Measurements from ENCODE around the gene ATP8A2.
"Not testable (repeated sequence)": the region's sequence is repeated elsewhere in the genome, so short reads cannot be mapped to it uniquely, and the experiment has no call there.

Gene ATP8A2

GRCh38 chr13:25821776-25822175 is 450.0 kb downstream of the ATP8A2 start:
- no peak for DNase-seq (ENCODE audit: extremely low read depth, low read depth)

GRCh38 chr13:25827221-25827620 is 455.4 kb downstream of the ATP8A2 start:
- not testable (repeated sequence) for DNase-seq (ENCODE audit: extremely low read depth, low read depth); H3K4me3 ChIP-seq (replicated peaks; ENCODE audit: low read depth, low read length)

More at GRCh38 chr13:25821776-25822175, 450.0 kb downstream of the ATP8A2 start:
- no peak for TF ChIP-seq CTCF (IDR thresholded peaks at IDR 0.05; ENCODE audit: low read depth, low read length, missing control alignments)
- no peak overlapping the region for H3K4me3 ChIP-seq (replicated peaks; ENCODE audit: low read depth, low read length)

GRCh38 chr13:25827831-25828465 is 456.2 kb downstream of the ATP8A2 start:
- no peak overlapping the region for H3K4me3 ChIP-seq (replicated peaks; ENCODE audit: low read depth, low read length)
- no peak for TF ChIP-seq CTCF (IDR thresholded peaks at IDR 0.05; ENCODE audit: low read depth, low read length, missing control alignments)
- no peak for DNase-seq (ENCODE audit: extremely low read depth, low read depth)

- no peak for TF ChIP-seq CTCF (IDR thresholded peaks at IDR 0.05; ENCODE audit: low read depth, low read length, missing control alignments)
- H3K4me3 ChIP-seq (replicated peaks; ENCODE audit: low read depth, low read length): no peak overlapping the region
- DNase-seq (ENCODE audit: extremely low read depth, low read depth): no peak
Measured at GRCh38 chr13:25833761-25834160, 462.0 kb downstream of the ATP8A2 start.

GRCh38 chr13:25836574-25837336 is 465.0 kb downstream of the ATP8A2 start:
- TF ChIP-seq CTCF (IDR thresholded peaks at IDR 0.05; ENCODE audit: low read depth, low read length, missing control alignments): no peak
- no peak for DNase-seq (ENCODE audit: extremely low read depth, low read depth)
- no peak overlapping the region for H3K4me3 ChIP-seq (replicated peaks; ENCODE audit: low read depth, low read length)

- DNase-seq (ENCODE audit: extremely low read depth, low read depth): no peak
- no peak for TF ChIP-seq CTCF (IDR thresholded peaks at IDR 0.05; ENCODE audit: low read depth, low read length, missing control alignments)
- H3K4me3 ChIP-seq (replicated peaks; ENCODE audit: low read depth, low read length): no peak overlapping the region
Measured at GRCh38 chr13:25839371-25839770, 467.6 kb downstream of the ATP8A2 start.

GRCh38 chr13:25840261-25840660 is 468.5 kb downstream of the ATP8A2 start:
- no peak for TF ChIP-seq CTCF (IDR thresholded peaks at IDR 0.05; ENCODE audit: low read depth, low read length, missing control alignments)
- H3K4me3 ChIP-seq (replicated peaks; ENCODE audit: low read depth, low read length): no peak overlapping the region
- no peak for DNase-seq (ENCODE audit: extremely low read depth, low read depth)

All from HFF-Myc (cell line).